ENCODE data around the gene SRPRA.

DNA sequence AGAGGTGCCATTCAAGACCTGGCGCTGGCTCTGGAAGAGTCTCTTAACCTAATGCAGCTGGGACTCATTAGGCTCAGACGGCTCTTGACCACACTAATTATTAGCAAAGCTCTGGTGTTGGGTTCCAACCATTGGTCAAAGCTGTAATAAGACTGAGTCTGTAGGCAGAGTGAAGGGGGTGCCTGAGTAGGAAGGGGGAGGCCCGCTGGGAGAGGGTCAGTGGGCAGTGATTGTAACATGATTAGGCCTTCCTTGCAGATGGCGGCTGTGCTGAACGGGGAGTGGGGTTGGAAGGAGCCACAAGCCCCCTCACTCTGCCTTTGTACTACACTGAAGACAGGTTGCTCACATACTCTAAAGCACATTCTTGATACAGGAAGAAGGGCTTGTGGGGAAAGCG, 5.2 kb downstream of the SRPRA start:
- TF ChIP-seq NFRKB (IDR thresholded peaks at IDR 0.05) (no peak), L3MBTL2 (conservative IDR thresholded peaks at IDR 0.05) (no peak), BHLHE40 (IDR thresholded peaks at IDR 0.05; ENCODE audit: borderline replicate concordance) (no peak), ARNT (IDR thresholded peaks at IDR 0.05) (no peak), ZNF384 (IDR thresholded peaks at IDR 0.05) (no peak), LEF1 (IDR thresholded peaks at IDR 0.05; ENCODE audit: borderline replicate concordance) (no peak)

All from HEK293T (cell line).